SK-N-MC (cell line): Measurements from ENCODE around the gene DSTN.

ENCODE experiments used
- DNase-seq: peaks from one replicate; pipeline ENCODE4 v3.0.0-alpha.2; 2011; ENCODE audit warnings: low read depth, low spot score
- H3K27ac ChIP-seq: fragments of 200-600 bp; sonication (generic); 2 replicates; pipeline ENCODE4 v1.5.1; 2016; ENCODE audit warnings: mixed run types
- H3K36me3 ChIP-seq: fragments of 200-600 bp; sonication (generic); 2 replicates; pipeline ENCODE4 v1.6.1; 2017; ENCODE audit warnings: antibody characterized with exemption, low read length, mixed read lengths; ENCODE audit not compliant: insufficient read depth
- H3K4me3 ChIP-seq: fragments of 200-600 bp; sonication (generic); 2 replicates; pipeline ENCODE4 v1.5.1; 2016
- H3K9ac ChIP-seq: fragments of 200-600 bp; sonication (generic); 2 replicates; pipeline ENCODE4 v1.8.0; 2017; ENCODE audit warnings: mixed run types, mixed read lengths; ENCODE audit not compliant: insufficient read length
- H3K9me3 ChIP-seq: fragments of 200-600 bp; sonication (generic); 2 replicates; pipeline ENCODE4 v1.6.1; 2017; ENCODE audit warnings: low read depth, mild to moderate bottlenecking, antibody characterized with exemption, low read length, moderate library complexity, mixed read lengths
- EZH2 ChIP-seq: fragments of 200-600 bp; sonication (generic); IDR thresholded peaks from one replicate; pipeline ENCODE4 v1.6.1; 2017; ENCODE audit warnings: antibody characterized with exemption
- FOXP2 ChIP-seq: optimal IDR thresholded peaks from 2 replicates; pipeline ENCODE3; 2011; ENCODE audit warnings: mild to moderate bottlenecking, moderate library complexity; ENCODE audit not compliant: insufficient read depth; ENCODE audit errors: extremely low read length, control extremely low read depth
- POLR2AphosphoS5 ChIP-seq: IDR thresholded peaks from 2 replicates; pipeline ENCODE4 v1.6.1; 2012; ENCODE audit warnings: mild to moderate bottlenecking, low read depth, low read length, borderline replicate concordance

The DSTN gene

GRCh38 chr20:17530716-17531664, 38.9 kb upstream of the DSTN start, which contains the start of gene BFSP1:
Gene BFSP1 (minus strand): TSS chr20:17531379. CDS start chr20:17531329, 50 bp downstream.
- Histone ChIP-seq H3K27ac (peak within 1 kb of the TSS; percentile 86), H3K4me3 (peak within 1 kb of the TSS; percentile 85)

GRCh38 chr20:17531665-17532025, 38.2 kb upstream of the DSTN start:
- Histone ChIP-seq H3K4me3 (peak overlapping the region; percentile 85), H3K27ac (peak overlapping the region; percentile 86), H3K9ac (peak overlapping the region; percentile 90), H3K9me3 (no peaks in the 10 kb centered on the region), H3K36me3 (no peaks in the 10 kb centered on the region)
- no peak for DNase-seq
- no peak for TF ChIP-seq FOXP2
- no peak for TF ChIP-seq POLR2AphosphoS5
- TF ChIP-seq EZH2: no peak

More at GRCh38 chr20:17530716-17531664, 38.9 kb upstream of the DSTN start, which contains the start of gene BFSP1:
- no peaks in the 10 kb centered on the region for H3K9me3 ChIP-seq
- no peak for TF ChIP-seq FOXP2
- peak; percentile 43 for TF ChIP-seq POLR2AphosphoS5
- H3K9ac ChIP-seq: peak within 1 kb of the TSS; percentile 90
- no peak for DNase-seq
- H3K36me3 ChIP-seq: no peaks in the 10 kb centered on the region

GRCh38 chr20:17533396-17533795, 36.5 kb upstream of the DSTN start:
- peak overlapping the region; percentile 47 for H3K4me3 ChIP-seq
- no peak for TF ChIP-seq EZH2
- TF ChIP-seq POLR2AphosphoS5: peak; percentile 68; the same call in 1 of the 2 replicates
- H3K9ac ChIP-seq: no peak overlapping the region
- H3K36me3 ChIP-seq: no peaks in the 10 kb centered on the region
- no peak for DNase-seq
- H3K27ac ChIP-seq: peak overlapping the region; percentile 86
- no peaks in the 10 kb centered on the region for H3K9me3 ChIP-seq

GRCh38 chr20:17534077-17534476, 35.8 kb upstream of the DSTN start:
- H3K27ac ChIP-seq: peak overlapping the region; percentile 86
- no peaks in the 10 kb centered on the region for H3K9me3 ChIP-seq
- H3K9ac ChIP-seq: no peak overlapping the region
- peak overlapping the region; percentile 47 for H3K4me3 ChIP-seq
- no peak for DNase-seq
- no peaks in the 10 kb centered on the region for H3K36me3 ChIP-seq
- TF ChIP-seq FOXP2 (no peak), EZH2 (no peak), POLR2AphosphoS5 (no peak)

GRCh38 chr20:17536944-17537444, 32.9 kb upstream of the DSTN start:
- DNase-seq: no peak
- Histone ChIP-seq H3K9me3 (no peaks in the 10 kb centered on the region), H3K27ac (no peak overlapping the region), H3K9ac (peak overlapping the region; percentile 14), H3K36me3 (no peaks in the 10 kb centered on the region), H3K4me3 (no peak overlapping the region)
- TF ChIP-seq FOXP2: no peak
- TF ChIP-seq EZH2: no peak
- TF ChIP-seq POLR2AphosphoS5: no peak

GRCh38 chr20:17537959-17538358, 31.9 kb upstream of the DSTN start:
- H3K36me3 ChIP-seq: no peaks in the 10 kb centered on the region
- no peak for DNase-seq
- no peak for TF ChIP-seq POLR2AphosphoS5
- no peak for TF ChIP-seq EZH2
- no peak for TF ChIP-seq FOXP2
- no peak overlapping the region for H3K4me3 ChIP-seq
- no peak overlapping the region for H3K9ac ChIP-seq
- H3K27ac ChIP-seq: no peak overlapping the region
- H3K9me3 ChIP-seq: no peaks in the 10 kb centered on the region

GRCh38 chr20:17538517-17539170, 31.2 kb upstream of the DSTN start:
- TF ChIP-seq FOXP2: no peak
- TF ChIP-seq EZH2: no peak
- TF ChIP-seq POLR2AphosphoS5: no peak
- Histone ChIP-seq H3K9ac (no peak overlapping the region), H3K36me3 (no peaks in the 10 kb centered on the region), H3K27ac (no peak overlapping the region), H3K4me3 (no peak overlapping the region), H3K9me3 (no peaks in the 10 kb centered on the region)
- DNase-seq: no peak

- no peak for DNase-seq
- TF ChIP-seq EZH2 (no peak), FOXP2 (no peak), POLR2AphosphoS5 (no peak)
These were observed 28.3 kb upstream of the DSTN start for GRCh38 chr20:17541596-17541995.

More at GRCh38 chr20:17541596-17541995, 28.3 kb upstream of the DSTN start:
- no peaks in the 10 kb centered on the region for H3K36me3 ChIP-seq
- no peaks in the 10 kb centered on the region for H3K9me3 ChIP-seq
- H3K9ac ChIP-seq: no peak overlapping the region
- H3K27ac ChIP-seq: no peak overlapping the region
- no peak overlapping the region for H3K4me3 ChIP-seq
